Measurements from ENCODE around the gene FAM210A.
"Not testable (repeated sequence)": the region's sequence is repeated elsewhere in the genome, so short reads cannot be mapped to it uniquely, and the experiment has no call there.

The FAM210A gene

GRCh38 chr18:13700153-13700552 lies 26.2 kb downstream of the FAM210A start:
- no peak for DNase-seq

DNA sequence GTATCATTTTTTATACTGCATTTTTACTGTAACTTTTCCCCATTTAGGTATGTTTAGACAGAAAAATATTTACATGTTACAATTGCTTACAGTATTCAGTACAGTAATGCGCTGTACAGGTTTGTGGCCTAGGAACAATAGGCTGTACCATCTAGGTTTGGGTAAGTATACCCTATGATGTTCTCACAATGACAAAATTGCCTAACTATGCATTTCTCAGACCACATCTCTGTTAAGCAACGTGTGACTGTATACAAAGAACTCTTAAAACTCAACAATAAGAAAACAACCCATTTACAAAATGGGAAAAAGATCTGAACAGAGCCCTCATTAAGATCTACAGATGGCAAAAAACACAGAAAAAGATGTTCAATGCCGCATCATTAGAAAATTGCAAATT lies 29.4 kb downstream of the FAM210A start:
- DNase-seq, result no peak

GRCh38 chr18:13695337-13695736 lies 31.0 kb downstream of the FAM210A start:
- not testable (repeated sequence) for DNase-seq

DNA sequence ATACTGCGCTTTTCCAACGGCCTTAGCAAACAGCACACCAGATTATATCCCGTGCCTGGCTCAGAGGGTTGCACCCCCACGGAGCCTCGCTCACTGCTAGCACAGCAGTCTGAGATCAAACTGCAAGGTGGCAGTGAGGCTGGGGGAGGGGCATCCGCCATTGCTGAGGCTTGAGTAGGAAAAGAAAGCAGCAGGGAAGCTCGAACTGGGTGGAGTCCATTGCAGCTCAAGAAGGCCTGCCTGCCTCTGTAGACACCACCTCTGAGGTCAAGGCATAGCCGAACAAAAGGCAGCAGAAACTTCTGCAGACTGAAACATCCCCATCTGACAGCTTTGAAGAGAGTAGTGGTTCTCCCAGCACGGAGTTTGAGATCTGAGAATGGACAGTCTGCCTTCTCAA lies 36.3 kb downstream of the FAM210A start:
- not testable (repeated sequence) for DNase-seq

DNA sequence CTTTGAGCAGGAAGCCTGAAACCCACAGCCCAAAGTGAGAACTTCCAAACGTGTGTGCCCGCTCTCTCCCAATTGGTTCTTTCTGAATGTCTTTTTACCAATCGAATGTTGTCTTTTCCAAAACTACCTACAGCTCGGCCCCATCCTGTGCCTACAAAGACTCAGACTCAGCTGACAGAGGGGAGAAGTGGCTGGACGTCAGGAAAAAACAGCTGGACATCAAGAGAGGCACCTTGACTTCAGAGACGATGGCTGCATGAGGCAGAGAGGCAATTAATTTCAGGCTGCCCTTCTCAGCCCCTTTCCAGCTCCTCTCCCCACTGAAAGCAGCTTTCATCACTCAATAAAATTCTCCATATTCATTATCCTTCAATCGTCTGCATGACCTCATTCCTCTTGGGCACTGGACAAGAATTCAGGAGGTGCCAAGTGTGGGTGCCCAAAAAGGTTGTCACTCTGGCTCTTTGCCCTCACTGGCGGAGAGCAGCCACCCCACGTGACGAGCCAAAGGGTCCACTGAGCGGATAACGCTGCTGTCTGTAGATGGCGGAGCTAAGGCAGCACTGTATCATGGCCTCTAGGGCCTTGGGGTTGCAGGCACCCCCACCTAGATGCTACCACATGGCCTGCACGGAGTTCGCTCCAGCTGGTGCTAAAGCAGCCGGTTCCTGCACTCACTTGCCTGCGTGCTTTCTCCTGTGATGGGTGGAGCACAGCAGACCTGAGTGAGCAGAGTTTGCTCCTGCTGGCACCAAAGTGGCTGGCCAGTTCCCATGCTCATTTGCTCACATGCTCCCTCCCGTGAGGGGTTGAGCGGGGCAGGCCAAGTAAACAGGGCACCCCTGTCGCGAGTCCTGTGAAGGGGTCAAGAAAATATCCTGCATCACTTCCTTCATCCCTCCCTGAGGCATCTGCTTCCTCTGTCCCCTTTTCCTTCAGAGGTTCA lies 37.9 kb downstream of the FAM210A start:
- no peak for DNase-seq

- no peak for DNase-seq
Observed at GRCh38 chr18:13684546-13684945, 41.8 kb downstream of the FAM210A start.

- DNase-seq, result no peak
Observed at GRCh38 chr18:13681701-13682100, 44.7 kb downstream of the FAM210A start.

GRCh38 chr18:13680612-13681011 lies 45.7 kb downstream of the FAM210A start:
- DNase-seq, result no peak

DNA sequence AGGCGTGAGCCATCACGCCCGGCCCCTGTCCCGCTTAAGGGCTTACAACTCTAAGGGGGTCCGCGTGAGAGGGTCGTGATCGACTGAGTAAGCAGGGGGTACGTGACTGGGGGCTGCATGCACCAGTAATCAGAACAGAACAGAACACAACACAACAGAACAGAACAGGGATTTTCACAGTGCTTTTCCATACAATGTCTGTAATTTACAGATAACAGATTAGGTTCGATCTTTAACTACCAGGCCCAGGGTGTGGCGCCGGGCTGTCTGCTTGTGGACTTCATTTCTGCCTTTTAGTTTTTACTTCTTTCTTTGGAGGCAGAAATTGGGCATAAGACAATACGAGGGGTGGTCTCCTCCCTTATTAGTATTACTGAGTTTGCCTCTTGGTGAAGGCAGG lies 49.0 kb downstream of the FAM210A start:
- not testable (repeated sequence) for DNase-seq

DNA sequence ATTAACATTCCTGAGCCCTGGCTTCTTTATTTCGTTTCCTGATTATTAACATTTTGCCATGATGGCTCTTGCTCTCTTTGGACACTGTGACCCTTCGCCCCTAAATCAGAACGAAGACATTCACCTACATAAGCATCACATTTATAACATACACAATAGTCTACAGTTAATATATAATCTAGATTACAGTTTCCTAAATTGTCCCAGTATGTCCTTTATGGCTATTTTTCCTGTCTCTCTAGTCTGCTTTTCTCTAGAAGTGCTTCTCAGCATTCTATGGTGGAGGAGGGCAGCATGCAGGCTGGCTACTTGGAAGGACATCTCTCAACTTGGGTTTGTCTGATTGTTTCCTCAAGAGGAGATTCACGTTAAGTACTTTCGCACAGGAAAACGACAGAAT lies 49.9 kb downstream of the FAM210A start:
- no peak for DNase-seq

- DNase-seq, result no peak
Observed at GRCh38 chr18:13672657-13673056, 53.7 kb downstream of the FAM210A start.

- no peak for DNase-seq
Observed at GRCh38 chr18:13661779-13662256, 64.5 kb downstream of the FAM210A start.

- DNase-seq, result no peak
Observed at GRCh38 chr18:13661051-13661778, 65.1 kb downstream of the FAM210A start.

GRCh38 chr18:13660510-13660909 lies 65.8 kb downstream of the FAM210A start:
- no peak for DNase-seq

GRCh38 chr18:13658436-13659204 lies 67.7 kb downstream of the FAM210A start:
- no peak for DNase-seq

- DNase-seq, result no peak
Observed at GRCh38 chr18:13657974-13658373, 68.4 kb downstream of the FAM210A start.

DNA sequence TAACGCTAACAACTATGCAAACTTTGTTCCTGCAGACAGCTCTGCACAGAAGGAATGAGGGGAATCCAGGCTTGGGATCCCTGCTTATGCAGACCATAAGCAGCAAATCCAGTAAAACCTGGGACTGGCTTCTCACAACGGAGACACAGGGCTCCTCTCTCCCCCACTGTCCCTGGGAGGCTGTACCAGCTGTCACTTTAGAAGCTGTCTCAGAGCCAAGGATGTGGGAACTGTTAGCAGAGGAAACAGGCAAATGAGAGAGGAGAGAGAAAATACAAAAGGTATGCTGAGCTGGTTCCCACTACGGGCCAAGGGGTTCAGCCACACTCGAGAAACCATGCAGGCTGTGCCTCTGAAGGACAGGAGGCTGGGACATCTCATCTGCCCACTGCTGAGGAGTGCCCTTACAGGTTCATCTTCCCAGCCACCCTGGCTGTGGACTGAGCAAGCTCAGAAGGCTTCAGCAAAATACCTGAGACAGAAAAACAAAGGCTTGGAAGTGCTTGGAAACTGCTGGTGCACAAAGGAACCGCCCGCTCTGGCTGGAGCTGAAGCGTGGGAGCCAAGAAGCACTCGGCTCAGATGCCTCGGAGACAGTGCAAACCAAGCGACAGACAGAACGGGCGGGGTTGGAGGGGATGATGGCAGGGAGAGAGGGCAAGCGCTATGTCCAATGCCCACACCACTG lies 72.5 kb downstream of the FAM210A start:
- no peak for DNase-seq

DNA sequence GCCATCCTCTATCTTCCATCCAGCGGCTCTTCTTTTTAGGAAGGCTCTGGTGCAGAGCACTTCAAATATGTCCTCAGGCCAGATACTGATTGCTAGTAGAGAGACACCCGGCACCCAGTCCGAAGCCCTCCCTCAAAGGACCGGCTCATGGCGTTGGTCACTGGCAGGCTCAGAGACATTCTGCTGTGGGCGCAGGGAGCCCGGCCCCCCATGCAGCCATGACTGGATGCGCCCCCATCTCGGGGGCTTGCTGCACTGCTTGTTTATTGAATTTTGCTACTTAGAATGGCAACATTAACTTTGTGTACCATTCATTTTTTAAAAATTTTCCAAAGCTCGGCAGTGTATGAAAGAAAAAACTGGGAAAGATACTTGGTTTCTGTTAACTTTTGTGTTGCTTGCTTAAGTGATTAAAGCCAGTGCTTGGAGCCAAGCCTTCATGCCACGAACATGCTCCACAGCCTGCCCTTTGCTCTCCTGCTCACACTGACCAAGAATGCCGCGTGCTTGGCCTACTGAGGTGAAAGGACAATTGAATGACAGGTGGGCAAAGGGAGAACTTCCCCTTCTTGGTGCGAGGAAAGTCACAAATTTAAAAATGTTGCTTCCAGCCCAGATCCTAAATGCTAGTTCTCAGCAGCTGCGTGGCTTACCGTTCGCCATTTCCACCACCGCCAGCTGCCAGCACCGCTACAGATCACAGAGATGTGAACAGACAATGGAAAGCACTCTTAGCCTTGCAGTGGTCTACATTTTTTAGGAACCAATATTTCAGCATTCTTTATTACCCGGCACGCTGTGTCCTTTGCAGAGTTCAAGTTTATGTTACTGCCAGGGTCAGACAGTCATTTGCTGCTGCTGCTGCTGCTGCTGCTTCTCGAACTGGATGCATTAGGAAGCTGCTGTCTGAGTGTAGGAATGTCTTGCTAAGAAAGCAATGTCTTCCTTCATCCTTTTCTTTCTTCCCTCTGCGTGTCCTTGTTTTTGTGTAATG lies 76.7 kb downstream of the FAM210A start:
- no peak for DNase-seq

- no peak for DNase-seq
Observed at GRCh38 chr18:13647761-13648160, 78.6 kb downstream of the FAM210A start.

GRCh38 chr18:13646633-13647032 lies 79.7 kb downstream of the FAM210A start:
- DNase-seq, result no peak

DNA sequence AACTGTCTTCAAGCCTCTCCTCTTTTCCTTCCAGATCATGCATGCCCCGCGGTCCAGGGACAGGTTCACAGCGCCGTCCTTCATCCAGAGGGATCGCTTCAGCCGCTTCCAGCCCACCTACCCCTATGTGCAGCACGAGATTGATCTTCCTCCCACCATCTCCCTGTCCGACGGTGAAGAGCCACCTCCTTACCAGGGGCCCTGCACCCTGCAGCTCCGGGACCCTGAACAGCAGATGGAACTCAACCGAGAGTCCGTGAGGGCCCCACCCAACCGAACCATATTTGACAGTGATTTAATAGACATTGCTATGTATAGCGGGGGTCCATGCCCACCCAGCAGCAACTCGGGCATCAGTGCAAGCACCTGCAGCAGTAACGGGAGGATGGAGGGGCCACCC lies 81.3 kb downstream of the FAM210A start:
- no peak for DNase-seq

All from stimulated activated naive CD4-positive, alpha-beta T cell (primary cell).